Heart left ventricle (tissue), 16 donors: Measurements from ENCODE around the gene FRMD7. TPM values are rescaled to one million over a fixed set of nuclear protein-coding genes. Genes with fewer than 3 reads are reported as not detected.
"Not testable (repeated sequence)": the region's sequence is repeated elsewhere in the genome, so short reads cannot be mapped to it uniquely, and the experiment has no call there.

Experiments used
- ATAC-seq, 4 donors: fragments of 200-7000 bp; cut with Tn5 transposase; one replicate each; pipeline ENCODE4 v1.9.1; 2020 to 2022; ENCODE audit warnings: moderate library complexity in 4 of 4, mild to moderate bottlenecking in 3 of 4, moderate number of reproducible peaks in 1 of 4
- DNase-seq, 5 donors: peaks; one replicate each; pipeline ENCODE4 v3.0.0-alpha.2; 2020
- H3K27ac ChIP-seq, 12 donors: fragments of 200-600 bp; sonication (generic) in 4 of 12; one replicate each; pipeline versions ENCODE4 v1.5.0 to v1.8.0; 2016 to 2022; ENCODE audit warnings: mild to moderate bottlenecking in 2 of 12
- H3K27me3 ChIP-seq, 9 donors: fragments of 200-600 bp; sonication (generic) in 2 of 9; one replicate each; pipeline versions ENCODE4 v1.5.1 to v1.8.0; 2016 to 2022; ENCODE audit warnings: mild to moderate bottlenecking in 3 of 9
- H3K36me3 ChIP-seq, 9 donors: fragments of 200-600 bp; sonication (generic) in 2 of 9; one replicate each; pipeline versions ENCODE4 v1.5.0 to v1.8.0; 2018 to 2022; ENCODE audit warnings: mild to moderate bottlenecking in 2 of 9
- H3K4me1 ChIP-seq, 12 donors: fragments of 200-600 bp; sonication (generic) in 4 of 12; one replicate each; pipeline versions ENCODE4 v1.5.0 to v1.8.0; 2016 to 2022; ENCODE audit warnings: mild to moderate bottlenecking in 3 of 12
- H3K4me3 ChIP-seq, 12 donors: fragments of 200-600 bp; sonication (generic) in 4 of 12; one replicate each; pipeline versions ENCODE4 v1.5.0 to v1.8.0; 2017 to 2022; ENCODE audit warnings: mild to moderate bottlenecking in 9 of 12, moderate library complexity in 4 of 12
- H3K9me3 ChIP-seq, 12 donors: fragments of 200-600 bp; sonication (generic) in 4 of 12; one replicate each; pipeline versions ENCODE4 v1.5.0 to v1.8.0; 2016 to 2022; ENCODE audit warnings: mild to moderate bottlenecking in 1 of 12
- CTCF ChIP-seq, 12 donors: fragments of 200-600 bp; sonication (generic) in 4 of 12; IDR thresholded peaks; one replicate each; pipeline versions ENCODE4 v1.5.0 to v1.8.0; 2018 to 2022; ENCODE audit warnings: antibody characterized with exemption in 12 of 12, mild to moderate bottlenecking in 5 of 12
- POLR2A ChIP-seq, 2 donors: fragments of 450-650 bp; IDR thresholded peaks; one replicate each; pipeline ENCODE4 v1.6.1; 2017; ENCODE audit warnings: antibody characterized with exemption in 2 of 2, mild to moderate bottlenecking in 2 of 2, moderate library complexity in 2 of 2
- WGBS, 4 donors: extraction: QIAGEN DNeasy Blood & Tissue Kit in 2 of 4; methylation state at CpG; one replicate each; pipeline versions ENCODE4 v1.1.5 to v1.1.7; 2013 to 2018; 5-methylcytosine and 5-hydroxymethylcytosine counted together
- intact Hi-C, 10 donors: fragments of 100-400 bp; cut with DNase I; formaldehyde crosslinking; loops; one replicate each; pipeline versions ENCODE4 v1.11.1 to v1.14.2; 2022
- polyA plus RNA-seq, 2 donors: library from polyadenylated mRNA; stranded (reverse); fragments of 200-250 nt; gene quantifications; one replicate each; pipeline ENCODE4 v1.2.3, GENCODE V29; 2013
- total RNA-seq, 9 donors: library from RNA; depleted of rRNA in 2 of 9; stranded (reverse); fragments of >200 nt in 2 of 9; fragmentation: NEBNext Ultra II Directional in 3 of 9; extraction: Animal tissue kit (Norgen Biotek cat#: 25700) in 3 of 9; gene quantifications; one replicate each; pipeline versions ENCODE4 v1.1.0 to v1.2.4, GENCODE V29; 2016 to 2023
- donor health status: ischemic (EF 13 %, LVEDD 7.1; RV severe dilation, severe dysfunction).
- donor health status: healthy with polysubstance abuse.
- donor health status: DM: no; HTN: yes; CAD: no.
- donor health status: DM: no; HTN: no; CAD: no.
- donor health status: ischemic (EF 25% LVEDD 6.9; RV normal size, moderate dysfunction).
- donor health status: ischemic (EF 25% LVEDD 5.7; RV mildly dilated, moderate dysfunction).
- donor health status: healthy.
- donor health status: DM: yes; HTN: yes; CAD: no.
- donor health status: ischemic (EF 35%, LVEDD 5.7; RV mildly dilated, moderate dysfunction).
- donor health status: nonischemic (EF 11% LVEDD 7.7; RV severe dilation, severe dysfunction).
- donor health status: DM: yes; HTN: yes; CAD: no.
- donor health status: PGD.
- donor health status: ischemic (EF 29% LVEDD 5.4; RV normal size, mild dysfunction).
- donor health status: nonischemic (EF 23%, LVEDD 6.1; RV moderate dilation, normal function).

FRMD7 gene
- total and polyA plus RNA-seq, 11 donors, result 0.04 to 0.66 (median 0.27) TPM; not detected in 6

GRCh38 chrX:132058050-132058449 is 69.8 kb downstream of the FRMD7 start:
- DNase-seq, result no peak
- Histone ChIP-seq H3K4me1 (no peaks in the 10 kb centered on the region), H3K27me3 (peaks cover 0 to 27% (median 0%) of the 10 kb centered on the region in 9 donors), H3K9me3 (no peaks in the 10 kb centered on the region), H3K27ac (no peak overlapping the region), H3K36me3 (no peaks in the 10 kb centered on the region), H3K4me3 (no peak overlapping the region)
- intact Hi-C loops, result no loop called here
- 85 to 96% (median 93%) methylated on average over 4 of the region's 4 CpGs for WGBS, 4 donors
- ATAC-seq, result no peak
- TF ChIP-seq CTCF (IDR thresholded peaks at IDR 0.05), result no peak
- no peak for TF ChIP-seq POLR2A (IDR thresholded peaks at IDR 0.05)

GRCh38 chrX:132051778-132052177 is 76.0 kb downstream of the FRMD7 start:
- H3K27me3 ChIP-seq, result peaks cover 0 to 23% (median 0%) of the 10 kb centered on the region in 9 donors
- H3K9me3 ChIP-seq, H3K4me3 ChIP-seq, ATAC-seq, intact Hi-C loops, H3K27ac ChIP-seq, H3K36me3 ChIP-seq, DNase-seq, H3K4me1 ChIP-seq: not testable (repeated sequence)

GRCh38 chrX:132046533-132046932 is 81.3 kb downstream of the FRMD7 start:
- intact Hi-C loops, result no loop called here
- H3K4me3 ChIP-seq, result no peak overlapping the region
- no peaks in the 10 kb centered on the region for H3K36me3 ChIP-seq
- no peak for DNase-seq
- no peaks in the 10 kb centered on the region for H3K4me1 ChIP-seq
- no peak for ATAC-seq
- no peak for TF ChIP-seq CTCF (IDR thresholded peaks at IDR 0.05)
- TF ChIP-seq POLR2A (IDR thresholded peaks at IDR 0.05), result no peak
- H3K27ac ChIP-seq, result no peak overlapping the region
- 14 to 40% (median 21%) methylated on average over 2 of the region's 2 CpGs for WGBS, 4 donors
- H3K9me3 ChIP-seq, result no peaks in the 10 kb centered on the region
- H3K27me3 ChIP-seq, result peaks cover 0 to 16% (median 0%) of the 10 kb centered on the region in 9 donors

- no peak for ATAC-seq
- no peak overlapping the region for H3K4me3 ChIP-seq
- intact Hi-C loops, result no loop called here
- DNase-seq, result no peak
- 50 to 65% (median 62%) methylated on average over 2 of the region's 2 CpGs for WGBS, 4 donors
- H3K36me3 ChIP-seq, result no peaks in the 10 kb centered on the region
- H3K27me3 ChIP-seq, result peaks cover 0 to 16% (median 0%) of the 10 kb centered on the region in 9 donors
- TF ChIP-seq POLR2A (IDR thresholded peaks at IDR 0.05), result no peak
- no peak for TF ChIP-seq CTCF (IDR thresholded peaks at IDR 0.05)
- H3K27ac ChIP-seq, result no peak overlapping the region
- H3K9me3 ChIP-seq, result no peaks in the 10 kb centered on the region
- H3K4me1 ChIP-seq, result no peaks in the 10 kb centered on the region
Measured at GRCh38 chrX:132045456-132045855, 82.4 kb downstream of the FRMD7 start.

- Histone ChIP-seq H3K27ac (no peak overlapping the region), H3K9me3 (no peaks in the 10 kb centered on the region), H3K4me3 (no peak overlapping the region), H3K27me3 (peaks cover 0 to 20% (median 0%) of the 10 kb centered on the region in 9 donors), H3K4me1 (no peaks in the 10 kb centered on the region), H3K36me3 (no peaks in the 10 kb centered on the region)
- DNase-seq (no peak), ATAC-seq (no peak)
- 61 to 90% (median 76%) methylated on average over 4 of the region's 4 CpGs for WGBS, 4 donors
- no peak for TF ChIP-seq CTCF (IDR thresholded peaks at IDR 0.05)
- intact Hi-C loops, result no loop called here
Measured at GRCh38 chrX:132044953-132045352, 82.9 kb downstream of the FRMD7 start.
